Breast epithelium (tissue), 4 donors: ENCODE measurements around the gene ACP7. TPM values are rescaled to one million over a fixed set of nuclear protein-coding genes. Genes with fewer than 3 reads are reported as not detected.

ENCODE experiments used
- DNase-seq, 2 donors: peaks; one replicate each; pipeline ENCODE4 v3.0.0-alpha.2; 2019; ENCODE audit warnings: low spot score in 2 of 2
- H3K27ac ChIP-seq, 2 donors: fragments of 200-600 bp; sonication (generic) in 1 of 2; one replicate each; pipeline ENCODE4 v1.5.1; 2016 to 2019; ENCODE audit warnings: mild to moderate bottlenecking in 1 of 2
- H3K27me3 ChIP-seq, 2 donors: fragments of 200-600 bp; sonication (generic) in 1 of 2; one replicate each; pipeline versions ENCODE4 v1.5.1 to v1.6.0; 2017 to 2019; ENCODE audit warnings: control low read depth in 1 of 2, mild to moderate bottlenecking in 1 of 2
- H3K36me3 ChIP-seq: fragments of 200-600 bp; one replicate; pipeline ENCODE4 v1.5.1; 2019
- H3K4me1 ChIP-seq, 2 donors: fragments of 200-600 bp; sonication (generic); one replicate each; pipeline ENCODE4 v1.5.1; 2016 to 2019; ENCODE audit warnings: control low read depth in 1 of 2
- H3K4me3 ChIP-seq, 3 donors: fragments of 200-600 bp; sonication (generic); 1 replicate in 2 of 3; 2 replicates in 1 of 3; pipeline ENCODE4 v1.5.1; 2016 to 2019; ENCODE audit warnings: mild to moderate bottlenecking in 3 of 3, moderate library complexity in 2 of 3
- H3K9me3 ChIP-seq, 2 donors: fragments of 200-600 bp; sonication (generic) in 1 of 2; one replicate each; pipeline ENCODE4 v1.5.1; 2016 to 2019; ENCODE audit warnings: control low read depth in 1 of 2
- POLR2A ChIP-seq: fragments of 450-650 bp; IDR thresholded peaks from one replicate; pipeline ENCODE4 v1.6.1; 2016; ENCODE audit warnings: antibody characterized with exemption, mild to moderate bottlenecking, moderate library complexity
- POLR2AphosphoS5 ChIP-seq, 3 donors: sonication (generic); formaldehyde crosslinking; IDR thresholded peaks; one replicate each; pipeline ENCODE4 v1.6.1; 2017; ENCODE audit warnings: antibody characterized with exemption in 3 of 3
- intact Hi-C: fragments of 100-400 bp; cut with DNase I; formaldehyde crosslinking; loops from one replicate; pipeline ENCODE4 v1.15.1; 2023; ENCODE audit warnings: low total_unique reads
- total RNA-seq, 3 donors: library from RNA; depleted of rRNA; stranded (reverse); fragments of >200 nt; gene quantifications; one replicate each; pipeline ENCODE4 v1.1.0, GENCODE V29; 2016
- TF ChIP-seq, protein P1 (sequence below), 3 donors: fragments of 450-650 bp; IDR thresholded peaks; one replicate each; pipeline ENCODE4 v1.5.1; 2016 to 2017; ENCODE audit warnings: antibody characterized with exemption in 3 of 3, mild to moderate bottlenecking in 3 of 3, moderate library complexity in 3 of 3

ACP7 gene
- not detected for total RNA-seq

DNA sequence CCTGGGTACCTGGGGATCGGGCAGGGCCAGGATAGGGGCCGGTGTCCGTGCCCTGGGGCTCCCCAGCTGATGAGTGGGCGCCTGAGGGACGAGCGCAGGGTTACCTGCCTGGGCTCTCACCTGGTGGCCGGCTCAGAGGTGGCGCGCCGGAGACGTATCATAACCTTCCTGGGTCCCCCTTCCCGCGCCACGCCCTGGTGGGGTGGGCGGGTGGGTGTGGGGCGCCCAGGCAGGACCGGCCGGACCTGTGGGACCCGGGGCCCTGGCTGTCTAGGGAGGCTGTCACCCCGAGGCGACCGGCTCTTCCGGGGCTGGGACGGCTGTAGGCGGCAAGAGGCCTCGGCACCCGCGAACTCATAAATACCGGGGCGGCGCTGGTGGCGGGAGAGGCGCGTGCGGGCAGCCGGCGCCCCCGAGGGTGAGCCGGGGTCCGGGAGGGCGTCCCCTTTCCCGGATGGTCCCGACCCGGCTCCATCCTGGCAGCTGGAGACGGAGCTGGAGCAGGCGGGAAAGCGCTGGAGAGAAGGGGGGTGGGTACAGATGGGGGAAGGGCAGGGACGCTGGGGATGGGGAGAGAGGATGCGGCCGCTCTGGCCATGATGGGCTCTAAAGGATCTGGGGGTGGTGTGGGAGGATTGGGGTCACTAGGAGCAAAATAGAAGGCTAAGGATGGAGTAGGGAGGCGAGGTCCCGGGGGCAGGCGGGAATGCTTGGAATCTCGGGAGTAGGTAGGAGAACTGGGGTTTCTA, at the start of gene ACP7:
Gene ACP7 (plus strand): TSS at position 386 of the 749 bp plus-strand sequence. CDS start 902 bp downstream, outside the sequence.
- Histone ChIP-seq H3K27ac (no peak within 1 kb of the TSS), H3K4me1 (peaks cover 0 to 5% of the 10 kb centered on the region in 2 donors), H3K4me3 (peak within 1 kb of the TSS in 2 of 3 donors; percentile 43 to 61), H3K36me3 (no peaks in the 10 kb centered on the region), H3K9me3 (no peaks in the 10 kb centered on the region), H3K27me3 (peaks cover 0 to 32% of the 10 kb centered on the region in 2 donors)
- intact Hi-C loops = no loop called here
- no peak for DNase-seq
- TF ChIP-seq, protein P1, sequence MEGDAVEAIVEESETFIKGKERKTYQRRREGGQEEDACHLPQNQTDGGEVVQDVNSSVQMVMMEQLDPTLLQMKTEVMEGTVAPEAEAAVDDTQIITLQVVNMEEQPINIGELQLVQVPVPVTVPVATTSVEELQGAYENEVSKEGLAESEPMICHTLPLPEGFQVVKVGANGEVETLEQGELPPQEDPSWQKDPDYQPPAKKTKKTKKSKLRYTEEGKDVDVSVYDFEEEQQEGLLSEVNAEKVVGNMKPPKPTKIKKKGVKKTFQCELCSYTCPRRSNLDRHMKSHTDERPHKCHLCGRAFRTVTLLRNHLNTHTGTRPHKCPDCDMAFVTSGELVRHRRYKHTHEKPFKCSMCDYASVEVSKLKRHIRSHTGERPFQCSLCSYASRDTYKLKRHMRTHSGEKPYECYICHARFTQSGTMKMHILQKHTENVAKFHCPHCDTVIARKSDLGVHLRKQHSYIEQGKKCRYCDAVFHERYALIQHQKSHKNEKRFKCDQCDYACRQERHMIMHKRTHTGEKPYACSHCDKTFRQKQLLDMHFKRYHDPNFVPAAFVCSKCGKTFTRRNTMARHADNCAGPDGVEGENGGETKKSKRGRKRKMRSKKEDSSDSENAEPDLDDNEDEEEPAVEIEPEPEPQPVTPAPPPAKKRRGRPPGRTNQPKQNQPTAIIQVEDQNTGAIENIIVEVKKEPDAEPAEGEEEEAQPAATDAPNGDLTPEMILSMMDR (IDR thresholded peaks at IDR 0.05) = no peak

DNA sequence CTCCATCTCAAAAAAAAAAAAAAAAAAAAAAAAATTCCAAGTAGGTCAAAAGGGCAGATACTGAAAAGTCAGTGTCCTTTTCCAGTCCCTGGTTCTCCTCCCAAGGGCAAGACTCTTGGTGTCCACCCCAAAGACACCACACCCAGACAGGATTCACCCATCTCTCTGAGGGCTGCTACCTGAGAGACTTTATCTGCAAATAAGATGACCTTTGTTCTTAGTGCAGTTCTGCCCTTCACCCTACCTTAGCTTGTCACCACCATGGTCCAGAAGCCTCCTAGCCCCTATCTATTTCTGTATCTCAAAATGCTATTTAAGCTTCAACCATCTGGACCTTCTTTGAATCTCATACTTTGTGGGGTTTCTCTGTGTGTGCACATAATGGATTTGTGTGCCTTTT, 47.6 kb upstream of the ACP7 start:
- intact Hi-C loops = no loop called here

DNA sequence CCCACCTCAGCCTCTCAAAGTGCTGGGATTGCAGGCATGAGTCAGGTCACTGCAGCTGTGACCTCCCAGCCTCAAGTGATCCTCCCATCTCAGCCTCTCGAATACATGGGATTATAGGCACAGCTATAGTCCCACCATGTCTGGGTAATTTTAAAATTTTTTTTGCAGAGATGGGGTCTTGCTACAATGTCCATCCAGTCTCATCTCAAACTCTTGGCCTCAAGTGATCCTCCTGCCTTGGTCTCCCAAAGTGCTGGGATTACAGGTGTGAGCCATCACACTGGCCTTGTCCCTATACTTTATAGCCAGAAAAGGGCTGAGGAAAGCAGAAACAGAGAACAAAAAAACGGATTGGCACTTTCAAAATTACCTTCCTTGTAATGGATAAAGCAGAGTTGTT, 47.0 kb upstream of the ACP7 start:
- no peaks in the 10 kb centered on the region for H3K36me3 ChIP-seq
- no peaks in the 10 kb centered on the region for H3K27me3 ChIP-seq
- no peaks in the 10 kb centered on the region for H3K9me3 ChIP-seq
- no peak overlapping the region for H3K4me3 ChIP-seq
- intact Hi-C loops = no loop called here
- H3K4me1 ChIP-seq = no peaks in the 10 kb centered on the region
- TF ChIP-seq, protein P1 (IDR thresholded peaks at IDR 0.05) = no peak
- TF ChIP-seq POLR2A (no peak), POLR2AphosphoS5 (IDR thresholded peaks at IDR 0.05) (no peak)
- H3K27ac ChIP-seq = no peak overlapping the region
- DNase-seq = no peak

More for the DNA sequence above, 47.6 kb upstream of the ACP7 start:
- TF ChIP-seq POLR2AphosphoS5 (IDR thresholded peaks at IDR 0.05) (no peak), POLR2A (no peak)
- TF ChIP-seq, protein P1 (IDR thresholded peaks at IDR 0.05) = no peak
- Histone ChIP-seq H3K4me3 (no peak overlapping the region), H3K27ac (no peak overlapping the region), H3K4me1 (no peaks in the 10 kb centered on the region), H3K36me3 (no peaks in the 10 kb centered on the region), H3K9me3 (no peaks in the 10 kb centered on the region), H3K27me3 (no peaks in the 10 kb centered on the region)
- no peak for DNase-seq

DNA sequence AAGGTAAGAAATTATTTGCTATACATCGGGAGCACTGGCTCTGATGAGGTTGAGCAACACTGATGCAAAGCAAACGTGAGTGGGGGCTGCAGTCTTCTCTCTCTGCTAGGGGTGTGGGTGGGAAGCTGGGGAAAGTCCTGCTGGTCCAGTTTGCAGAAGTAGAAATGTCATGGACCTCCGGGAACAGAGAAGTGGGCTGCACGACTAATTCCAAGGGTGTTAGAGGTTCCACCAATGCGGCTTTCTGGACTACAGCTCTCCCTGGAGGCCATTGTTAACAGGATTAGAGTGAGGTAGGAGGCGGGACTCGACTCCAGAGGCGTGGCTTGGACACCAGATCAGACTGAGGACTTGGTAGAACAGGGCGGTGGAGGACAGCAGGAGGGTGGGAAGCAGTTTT, 46.1 kb upstream of the ACP7 start:
- DNase-seq = peak in 1 of 2 donors; percentile 32
- H3K27ac ChIP-seq = no peak overlapping the region
- intact Hi-C loops = no loop called here
- no peak overlapping the region for H3K4me3 ChIP-seq
- H3K36me3 ChIP-seq = no peaks in the 10 kb centered on the region
- H3K9me3 ChIP-seq = no peaks in the 10 kb centered on the region
- H3K4me1 ChIP-seq = no peaks in the 10 kb centered on the region
- H3K27me3 ChIP-seq = no peaks in the 10 kb centered on the region
- TF ChIP-seq, protein P1 (IDR thresholded peaks at IDR 0.05) = no peak
- TF ChIP-seq POLR2A (no peak), POLR2AphosphoS5 (IDR thresholded peaks at IDR 0.05) (no peak)

DNA sequence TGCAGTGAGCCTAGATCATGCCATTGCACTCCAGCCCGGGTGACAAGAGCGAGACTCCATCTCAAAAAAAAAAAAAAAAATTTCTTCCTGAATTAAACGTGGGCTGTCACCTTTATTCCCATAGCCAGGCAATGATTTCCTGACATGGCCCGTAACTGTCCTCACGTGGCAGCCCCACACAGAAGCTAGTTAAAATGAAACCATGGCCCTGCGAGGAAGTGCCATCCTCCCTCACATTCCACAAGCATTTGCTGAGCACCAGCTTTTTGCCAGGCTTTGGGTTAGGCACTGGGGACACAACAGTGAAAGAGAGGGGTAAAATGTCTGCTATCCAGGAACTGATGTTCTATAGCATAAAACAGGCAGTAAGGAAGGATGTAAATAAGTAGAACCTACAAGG, 38.7 kb upstream of the ACP7 start:
- TF ChIP-seq POLR2A (no peak), POLR2AphosphoS5 (IDR thresholded peaks at IDR 0.05) (no peak)
- TF ChIP-seq, protein P1 (IDR thresholded peaks at IDR 0.05) = no peak

More for the DNA sequence above, 38.7 kb upstream of the ACP7 start:
- DNase-seq = no peak
- Histone ChIP-seq H3K27me3 (no peaks in the 10 kb centered on the region), H3K4me3 (no peak overlapping the region), H3K9me3 (no peaks in the 10 kb centered on the region), H3K27ac (no peak overlapping the region), H3K36me3 (no peaks in the 10 kb centered on the region), H3K4me1 (no peaks in the 10 kb centered on the region)
- intact Hi-C loops = no loop called here
